Neuronal stem cell (in vitro differentiated cells): ENCODE measurements around the gene MED15.

ENCODE experiments used
- DNase-seq: peaks from one replicate; pipeline ENCODE4 v3.0.0-alpha.2; 2013; ENCODE audit warnings: low spot score
- H2AFZ ChIP-seq: one replicate; pipeline ENCODE4 v1.6.1; 2013; ENCODE audit warnings: mild to moderate bottlenecking, low read length, inconsistent platforms
- H2AK5ac ChIP-seq: 2 replicates; pipeline ENCODE4 v1.6.1; 2013; ENCODE audit warnings: low read depth, mild to moderate bottlenecking, inconsistent platforms, low read length, moderate library complexity, mixed read lengths
- H2BK120ac ChIP-seq: 2 replicates; pipeline ENCODE4 v1.6.1; 2013; ENCODE audit warnings: low read depth, mild to moderate bottlenecking, inconsistent platforms, low read length, moderate library complexity, mixed read lengths
- H2BK12ac ChIP-seq: one replicate; pipeline ENCODE4 v1.6.1; 2013; ENCODE audit warnings: low read length, inconsistent platforms
- H2BK15ac ChIP-seq: 2 replicates; pipeline ENCODE4 v1.6.1; 2013; ENCODE audit warnings: mild to moderate bottlenecking, low read length, inconsistent platforms, mixed read lengths
- H2BK5ac ChIP-seq: one replicate; pipeline ENCODE4 v1.6.1; 2013; ENCODE audit warnings: inconsistent platforms, mild to moderate bottlenecking, low read length, moderate library complexity
- H3K14ac ChIP-seq: one replicate; pipeline ENCODE4 v1.6.1; 2013; ENCODE audit warnings: low read length, inconsistent platforms
- H3K18ac ChIP-seq: 2 replicates; pipeline ENCODE4 v1.6.1; 2013; ENCODE audit warnings: low read length, inconsistent platforms
- H3K23ac ChIP-seq: 2 replicates; pipeline ENCODE4 v1.6.1; 2013; ENCODE audit warnings: low read depth, mild to moderate bottlenecking, mixed read lengths, low read length, inconsistent platforms; ENCODE audit not compliant: poor library complexity
- H3K27ac ChIP-seq: replicated peaks from 3 replicates; pipeline ENCODE4 v1.5.1; 2013; ENCODE audit warnings: low read length, inconsistent platforms
- H3K27me3 ChIP-seq, 3 experiments: 2 replicates each; pipeline ENCODE4 v1.6.1; 2013; ENCODE audit warnings: low read length in 3 of 3, mild to moderate bottlenecking in 2 of 3, inconsistent platforms in 1 of 3, low read depth in 1 of 3, mixed read lengths in 1 of 3, moderate library complexity in 1 of 3; ENCODE audit not compliant: control insufficient read depth in 3 of 3, insufficient read depth in 3 of 3
- H3K36me3 ChIP-seq, 2 donors: replicated peaks in 1 of 2; 2 replicates each; pipeline ENCODE4 v1.6.1; 2013; ENCODE audit warnings: low read length in 2 of 2; ENCODE audit not compliant: control insufficient read depth in 2 of 2, insufficient read depth in 2 of 2
- H3K4ac ChIP-seq: 2 replicates; pipeline ENCODE4 v1.6.1; 2013; ENCODE audit warnings: inconsistent platforms, mild to moderate bottlenecking, low read length, moderate library complexity
- H3K4me1 ChIP-seq, 2 donors: 1 replicate in 1 of 2; 2 replicates in 1 of 2; pipeline ENCODE4 v1.6.1; 2013; ENCODE audit warnings: low read length in 2 of 2, low read depth in 1 of 2; ENCODE audit not compliant: control insufficient read depth in 2 of 2, insufficient read depth in 1 of 2
- H3K4me2 ChIP-seq: one replicate; pipeline ENCODE4 v1.6.1; 2013; ENCODE audit warnings: mild to moderate bottlenecking, low read length, inconsistent platforms; ENCODE audit not compliant: insufficient read depth, poor library complexity, severe bottlenecking
- H3K4me3 ChIP-seq, 2 donors: 2 replicates each; pipeline ENCODE4 v1.5.1; 2013; ENCODE audit warnings: low read length in 2 of 2, mild to moderate bottlenecking in 2 of 2, inconsistent platforms in 1 of 2, moderate library complexity in 1 of 2
- H3K79me1 ChIP-seq: one replicate; pipeline ENCODE4 v1.6.1; 2013; ENCODE audit warnings: low read depth, mild to moderate bottlenecking, inconsistent platforms, low read length, moderate library complexity
- H3K9ac ChIP-seq: one replicate; pipeline ENCODE4 v1.6.1; 2013; ENCODE audit warnings: mild to moderate bottlenecking, low read depth, low read length, inconsistent platforms; ENCODE audit not compliant: poor library complexity
- H3K9me3 ChIP-seq, 2 donors: replicated peaks in 1 of 2; 2 replicates each; pipeline versions ENCODE3 to v1.6.1; 2013; ENCODE audit warnings: low read length in 2 of 2, mild to moderate bottlenecking in 2 of 2, inconsistent platforms in 1 of 2, low read depth in 1 of 2, mixed read lengths in 1 of 2, moderate library complexity in 1 of 2; ENCODE audit not compliant: control insufficient read depth in 2 of 2, insufficient read depth in 1 of 2
- H4K8ac ChIP-seq: one replicate; pipeline ENCODE4 v1.6.1; 2013; ENCODE audit warnings: low read depth, mild to moderate bottlenecking, inconsistent platforms, low read length, moderate library complexity
- H4K91ac ChIP-seq: one replicate; pipeline ENCODE4 v1.6.1; 2013; ENCODE audit warnings: low read length, low read depth, mild to moderate bottlenecking, inconsistent platforms; ENCODE audit not compliant: poor library complexity
- WGBS, 2 donors: extraction: QIAGEN DNeasy Blood & Tissue Kit; methylation state at CpG; one replicate each; pipeline ENCODE4 v1.1.7; 2013; ENCODE audit warnings: missing lambda C conversion rate in 2 of 2, mixed read lengths in 1 of 2; ENCODE audit not compliant: insufficient read length in 2 of 2, insufficient replicate concordance in 1 of 2; ENCODE audit errors: extremely low coverage in 2 of 2; 5-methylcytosine and 5-hydroxymethylcytosine counted together

Gene MED15

DNA sequence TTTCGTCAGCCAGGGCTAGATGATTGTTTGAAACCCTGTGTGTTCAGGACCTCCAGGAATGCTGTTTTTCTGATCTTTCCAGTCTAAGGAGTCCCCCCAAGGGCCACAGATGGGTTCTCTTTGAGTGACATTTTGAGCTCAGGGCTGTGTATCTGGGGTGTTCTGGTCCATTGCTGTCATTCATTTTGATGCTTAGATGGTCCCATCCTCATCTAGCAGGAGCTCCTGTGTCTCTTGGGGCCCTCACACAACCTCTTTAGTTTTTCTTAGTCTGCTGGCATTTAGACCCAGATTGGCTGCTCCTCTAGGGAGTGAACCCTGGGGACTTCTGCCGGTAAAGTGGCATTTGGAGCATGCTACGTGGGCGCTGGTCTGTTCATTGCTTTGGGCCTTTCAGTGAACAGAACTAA, 39.1 kb downstream of the MED15 start:
- peaks cover 3 to 46% of the 10 kb centered on the region in 2 donors for H3K36me3 ChIP-seq
- H4K8ac ChIP-seq: no peak overlapping the region
- no peak overlapping the region for H3K23ac ChIP-seq
- no peak overlapping the region for H3K14ac ChIP-seq
- no peak for DNase-seq
- no peak overlapping the region for H3K4me3 ChIP-seq
- no peaks in the 10 kb centered on the region for H3K27me3 ChIP-seq
- H2BK5ac ChIP-seq: no peak overlapping the region
- peaks cover 8% of the 10 kb centered on the region for H3K79me1 ChIP-seq
- H2BK12ac ChIP-seq: no peak overlapping the region
- no peak overlapping the region for H2BK15ac ChIP-seq
- H3K9me3 ChIP-seq: peaks cover 0 to 5% of the 10 kb centered on the region in 2 donors
- no peak overlapping the region for H3K9ac ChIP-seq
- H2AK5ac ChIP-seq: no peak overlapping the region
- peaks cover 2 to 32% of the 10 kb centered on the region in 2 donors for H3K4me1 ChIP-seq
- no peak overlapping the region for H3K18ac ChIP-seq
- no peak overlapping the region for H2AFZ ChIP-seq
- no peak overlapping the region for H4K91ac ChIP-seq
- peak overlapping the region; percentile 47 for H3K27ac ChIP-seq
- H3K4me2 ChIP-seq: no peak overlapping the region
- H3K4ac ChIP-seq: no peak overlapping the region
- WGBS, 2 donors: no CpG with 5 or more reads among the region's 4 CpGs
- H2BK120ac ChIP-seq: no peak overlapping the region

DNA sequence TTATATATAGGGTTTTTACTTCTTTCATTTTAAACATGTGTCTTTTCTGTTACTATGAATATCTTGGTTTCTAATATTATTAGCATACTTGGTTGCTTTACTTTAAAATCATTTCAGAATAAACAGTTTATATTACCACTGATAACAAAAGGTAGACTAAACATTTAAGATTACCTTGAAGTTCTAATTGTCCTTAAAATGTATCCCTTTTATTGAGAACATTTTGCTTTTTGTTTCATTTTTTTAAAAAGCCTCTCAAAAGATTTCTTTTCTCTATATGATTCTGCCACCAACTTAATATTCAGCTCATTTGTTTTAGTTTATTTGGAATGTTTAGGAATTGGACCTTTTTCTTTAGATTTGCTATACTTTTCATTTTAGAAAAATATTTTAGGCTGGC, 39.6 kb downstream of the MED15 start:
- no peaks in the 10 kb centered on the region for H3K27me3 ChIP-seq
- no peak overlapping the region for H3K4ac ChIP-seq
- H2BK5ac ChIP-seq: no peak overlapping the region
- no peak overlapping the region for H3K23ac ChIP-seq
- H3K4me3 ChIP-seq: no peak overlapping the region
- H3K4me1 ChIP-seq: peaks cover 2 to 35% of the 10 kb centered on the region in 2 donors
- H4K91ac ChIP-seq: no peak overlapping the region
- no peak overlapping the region for H2BK15ac ChIP-seq
- H3K4me2 ChIP-seq: no peak overlapping the region
- H2BK120ac ChIP-seq: no peak overlapping the region
- H4K8ac ChIP-seq: no peak overlapping the region
- H3K14ac ChIP-seq: no peak overlapping the region
- no peak for DNase-seq
- H3K27ac ChIP-seq: no peak overlapping the region
- peaks cover 11% of the 10 kb centered on the region for H3K79me1 ChIP-seq
- H3K36me3 ChIP-seq: peaks cover 5 to 47% of the 10 kb centered on the region in 2 donors
- no peak overlapping the region for H2AFZ ChIP-seq
- no peak overlapping the region for H3K18ac ChIP-seq
- H2BK12ac ChIP-seq: no peak overlapping the region
- H3K9ac ChIP-seq: no peak overlapping the region
- H2AK5ac ChIP-seq: no peak overlapping the region
- peaks cover 0 to 5% of the 10 kb centered on the region in 2 donors for H3K9me3 ChIP-seq

DNA sequence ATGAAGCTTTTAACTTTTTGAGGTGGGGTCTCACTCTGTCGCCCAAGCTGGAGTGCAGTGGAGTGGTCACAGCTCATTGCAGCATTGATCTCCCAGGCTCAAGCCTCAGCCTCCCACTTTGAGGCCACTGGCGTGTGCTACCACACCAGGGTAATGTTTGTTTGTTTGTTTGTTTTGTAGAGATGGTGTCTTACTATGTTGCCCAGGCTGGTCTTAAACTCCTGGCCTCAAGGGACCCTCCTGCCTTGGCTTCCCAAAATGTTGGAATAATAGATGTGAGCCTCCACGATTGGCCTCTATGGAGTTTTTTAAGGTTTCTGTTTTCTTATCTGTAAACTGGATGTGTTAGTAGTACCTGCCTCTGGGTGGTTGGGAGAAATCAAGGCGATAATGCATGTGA, 41.4 kb downstream of the MED15 start:
- Histone ChIP-seq H3K36me3 (peaks cover 13 to 55% of the 10 kb centered on the region in 2 donors), H3K18ac (no peak overlapping the region), H2BK5ac (no peak overlapping the region), H3K9ac (no peak overlapping the region), H3K27me3 (no peaks in the 10 kb centered on the region), H4K8ac (no peak overlapping the region), H2AK5ac (no peak overlapping the region), H3K9me3 (peaks cover 0 to 4% of the 10 kb centered on the region in 2 donors), H2BK120ac (no peak overlapping the region), H3K27ac (no peak overlapping the region), H2BK15ac (no peak overlapping the region), H2BK12ac (no peak overlapping the region), H3K23ac (no peak overlapping the region), H3K4me2 (no peak overlapping the region), H3K4me3 (no peak overlapping the region), H2AFZ (no peak overlapping the region), H3K4ac (no peak overlapping the region), H3K79me1 (peaks cover 12% of the 10 kb centered on the region), H4K91ac (no peak overlapping the region), H3K14ac (no peak overlapping the region), H3K4me1 (peaks cover 2 to 35% of the 10 kb centered on the region in 2 donors)
- no CpG with 5 or more reads among the region's 4 CpGs for WGBS, 2 donors
- DNase-seq: no peak

DNA sequence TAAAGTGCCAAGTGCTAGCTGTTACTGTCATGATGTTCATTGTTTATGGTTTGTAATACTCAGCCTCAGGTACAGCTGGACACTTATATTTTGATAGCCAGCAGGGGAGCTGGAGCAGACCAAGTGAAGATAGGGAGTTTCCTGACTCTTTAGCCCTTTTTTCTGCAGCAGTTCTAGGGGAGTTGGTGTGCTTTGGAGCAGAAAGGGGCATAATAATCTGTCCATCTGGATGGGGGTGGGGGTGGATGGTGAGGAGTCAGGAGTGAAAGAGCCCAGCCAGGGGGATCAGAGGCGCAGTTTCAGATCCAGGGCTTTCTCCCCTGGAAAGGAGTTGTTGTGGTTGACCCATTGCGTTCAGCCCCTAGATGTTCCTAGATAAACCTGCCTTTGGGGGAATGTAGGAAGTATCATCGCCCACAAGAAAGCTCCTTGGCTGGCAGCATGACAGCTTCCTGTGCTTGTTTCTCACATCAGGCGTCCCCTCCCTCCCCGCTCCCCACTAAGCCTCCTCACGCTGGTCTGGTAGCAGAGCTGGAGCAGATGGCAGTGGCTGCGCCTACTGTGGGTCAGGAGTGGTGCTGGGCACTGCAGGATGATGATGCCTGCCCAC, 41.9 kb downstream of the MED15 start:
- WGBS, 2 donors: no CpG with 5 or more reads among the region's 7 CpGs
- H3K36me3 ChIP-seq: peaks cover 19 to 56% of the 10 kb centered on the region in 2 donors
- H2AK5ac ChIP-seq: no peak overlapping the region
- no peak overlapping the region for H3K14ac ChIP-seq
- H3K27me3 ChIP-seq: no peaks in the 10 kb centered on the region
- no peak overlapping the region for H2BK5ac ChIP-seq
- H3K9ac ChIP-seq: peak overlapping the region; percentile 85
- no peak overlapping the region for H2AFZ ChIP-seq
- H2BK12ac ChIP-seq: no peak overlapping the region
- H3K4me2 ChIP-seq: no peak overlapping the region
- H3K4me1 ChIP-seq: peaks cover 2 to 35% of the 10 kb centered on the region in 2 donors
- H3K9me3 ChIP-seq: no peaks in the 10 kb centered on the region
- no peak overlapping the region for H3K4ac ChIP-seq
- H4K91ac ChIP-seq: no peak overlapping the region
- peaks cover 12% of the 10 kb centered on the region for H3K79me1 ChIP-seq
- no peak for DNase-seq
- H4K8ac ChIP-seq: no peak overlapping the region
- H2BK120ac ChIP-seq: no peak overlapping the region
- no peak overlapping the region for H3K4me3 ChIP-seq
- H3K23ac ChIP-seq: no peak overlapping the region
- peak overlapping the region; percentile 86 for H3K18ac ChIP-seq
- no peak overlapping the region for H3K27ac ChIP-seq
- H2BK15ac ChIP-seq: no peak overlapping the region
